DND-41 (cell line): ENCODE results near the gene BRAT1.

Experiments
- ATAC-seq: fragments of 200-7000 bp; cut with Tn5 transposase; 3 replicates; pipeline ENCODE4 v1.9.1; 2021; ENCODE audit warnings: low read depth; ENCODE audit not compliant: insufficient read depth
- DNase-seq: peaks from one replicate; pipeline ENCODE4 v3.0.0-alpha.2; 2020
- H2AFZ ChIP-seq: 2 replicates; pipeline ENCODE4 v1.6.0; 2012; ENCODE audit warnings: low read depth, low read length
- H3K27ac ChIP-seq: 2 replicates; pipeline ENCODE4 v1.5.1; 2012; ENCODE audit warnings: low read length, inconsistent platforms
- H3K27me3 ChIP-seq: fragments of 200-600 bp; sonication (generic); 2 replicates; pipeline ENCODE4 v1.6.0; 2012; ENCODE audit warnings: low read length, mild to moderate bottlenecking, inconsistent platforms; ENCODE audit not compliant: insufficient read depth, poor library complexity
- H3K36me3 ChIP-seq: 2 replicates; pipeline ENCODE4 v1.5.1; 2012; ENCODE audit warnings: low read length, inconsistent platforms; ENCODE audit not compliant: insufficient read depth
- H3K4me1 ChIP-seq: 2 replicates; pipeline ENCODE4 v1.5.1; 2012; ENCODE audit warnings: mild to moderate bottlenecking, low read length; ENCODE audit not compliant: insufficient read depth
- H3K4me2 ChIP-seq: 2 replicates; pipeline ENCODE4 v1.6.0; 2012; ENCODE audit warnings: mild to moderate bottlenecking, moderate library complexity, low read length, inconsistent platforms; ENCODE audit not compliant: insufficient read depth
- H3K4me3 ChIP-seq, 2 experiments: fragments of 200-600 bp in 1 of 2; shearing (Covaris generic) in 1 of 2; 2 replicates each; pipeline ENCODE4 v1.5.1; 2012 to 2016; ENCODE audit warnings: inconsistent platforms in 2 of 2, low read length in 2 of 2, mild to moderate bottlenecking in 2 of 2, low read depth in 1 of 2, moderate library complexity in 1 of 2
- H3K79me2 ChIP-seq: 2 replicates; pipeline ENCODE4 v1.6.0; 2012; ENCODE audit warnings: low read length, inconsistent platforms; ENCODE audit not compliant: insufficient read depth
- H3K9ac ChIP-seq: 2 replicates; pipeline ENCODE4 v1.6.0; 2012; ENCODE audit warnings: low read depth, mild to moderate bottlenecking, inconsistent platforms, low read length, moderate library complexity
- H3K9me3 ChIP-seq: 2 replicates; pipeline ENCODE4 v1.5.1; 2012; ENCODE audit warnings: low read length, moderate library complexity, mild to moderate bottlenecking, inconsistent platforms; ENCODE audit not compliant: insufficient read depth, severe bottlenecking
- H4K20me1 ChIP-seq: 2 replicates; pipeline ENCODE4 v1.6.0; 2012; ENCODE audit warnings: low read length; ENCODE audit not compliant: insufficient read depth
- EZH2 ChIP-seq: IDR thresholded peaks from 3 replicates; pipeline ENCODE4 v1.6.1; 2012; ENCODE audit warnings: borderline replicate concordance, low read depth, mild to moderate bottlenecking, moderate library complexity, low read length, inconsistent platforms; ENCODE audit not compliant: severe bottlenecking
- TF ChIP-seq, protein P1 (sequence below): IDR thresholded peaks from 2 replicates; pipeline ENCODE4 v1.5.1; 2012; ENCODE audit warnings: borderline replicate concordance, low read length, moderate library complexity, mild to moderate bottlenecking; ENCODE audit not compliant: poor library complexity, severe bottlenecking; ENCODE audit errors: extremely low read depth

The BRAT1 gene

DNA sequence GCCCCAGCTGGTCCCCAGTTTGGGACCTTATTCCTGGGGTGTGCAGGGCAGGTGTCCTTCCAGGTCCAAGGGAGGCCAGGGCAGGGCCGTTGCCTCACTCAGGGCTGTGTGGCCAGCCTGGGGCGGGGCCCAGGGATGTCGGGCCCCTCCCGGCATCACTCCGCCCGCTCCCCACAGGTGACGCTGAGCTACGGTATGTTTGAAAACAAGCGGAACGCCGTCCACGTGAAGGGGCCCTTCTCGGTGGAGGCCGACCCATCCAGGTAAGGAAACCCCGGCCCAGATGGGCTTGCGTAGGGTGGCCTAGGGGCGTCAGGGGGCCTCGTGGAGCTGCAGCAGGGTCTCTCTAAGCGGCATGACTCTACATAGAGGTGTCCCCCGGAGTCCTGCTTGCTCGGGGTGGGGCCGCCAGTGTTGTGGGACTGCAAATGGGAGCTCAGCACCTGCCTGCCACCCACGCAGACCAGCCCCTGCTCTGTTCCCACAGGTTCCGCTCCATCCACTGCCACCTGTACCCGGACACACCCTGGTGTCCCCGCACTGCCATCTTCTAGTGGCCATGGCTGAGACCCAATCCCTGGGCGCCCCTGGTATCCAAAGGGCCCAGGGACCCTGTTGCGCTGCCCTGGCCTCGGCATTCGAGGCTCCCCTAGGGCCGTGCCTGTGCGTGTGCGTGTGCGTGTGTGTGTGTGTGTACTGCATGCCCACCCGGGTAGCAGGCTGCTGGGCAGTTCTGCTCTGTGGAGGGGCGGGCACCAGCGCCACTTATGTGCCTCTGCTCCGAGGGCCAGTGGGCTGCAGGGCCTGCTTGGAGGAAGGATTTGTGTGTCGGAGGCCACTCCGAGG is 28.4 kb downstream of the BRAT1 start:
- no peaks in the 10 kb centered on the region for H3K36me3 ChIP-seq
- no peaks in the 10 kb centered on the region for H3K9me3 ChIP-seq
- no peaks in the 10 kb centered on the region for H3K79me2 ChIP-seq
- no peak overlapping the region for H2AFZ ChIP-seq
- ATAC-seq (no peak), DNase-seq (no peak)
- no peak overlapping the region for H3K9ac ChIP-seq
- H3K4me3 ChIP-seq, result no peak overlapping the region
- H3K27ac ChIP-seq, result no peak overlapping the region
- no peaks in the 10 kb centered on the region for H3K27me3 ChIP-seq
- TF ChIP-seq EZH2, result no peak
- TF ChIP-seq, protein P1, sequence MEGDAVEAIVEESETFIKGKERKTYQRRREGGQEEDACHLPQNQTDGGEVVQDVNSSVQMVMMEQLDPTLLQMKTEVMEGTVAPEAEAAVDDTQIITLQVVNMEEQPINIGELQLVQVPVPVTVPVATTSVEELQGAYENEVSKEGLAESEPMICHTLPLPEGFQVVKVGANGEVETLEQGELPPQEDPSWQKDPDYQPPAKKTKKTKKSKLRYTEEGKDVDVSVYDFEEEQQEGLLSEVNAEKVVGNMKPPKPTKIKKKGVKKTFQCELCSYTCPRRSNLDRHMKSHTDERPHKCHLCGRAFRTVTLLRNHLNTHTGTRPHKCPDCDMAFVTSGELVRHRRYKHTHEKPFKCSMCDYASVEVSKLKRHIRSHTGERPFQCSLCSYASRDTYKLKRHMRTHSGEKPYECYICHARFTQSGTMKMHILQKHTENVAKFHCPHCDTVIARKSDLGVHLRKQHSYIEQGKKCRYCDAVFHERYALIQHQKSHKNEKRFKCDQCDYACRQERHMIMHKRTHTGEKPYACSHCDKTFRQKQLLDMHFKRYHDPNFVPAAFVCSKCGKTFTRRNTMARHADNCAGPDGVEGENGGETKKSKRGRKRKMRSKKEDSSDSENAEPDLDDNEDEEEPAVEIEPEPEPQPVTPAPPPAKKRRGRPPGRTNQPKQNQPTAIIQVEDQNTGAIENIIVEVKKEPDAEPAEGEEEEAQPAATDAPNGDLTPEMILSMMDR, result no peak
- H3K4me2 ChIP-seq, result no peak overlapping the region
- peaks cover 6% of the 10 kb centered on the region; the same call in 1 of the 2 replicates for H4K20me1 ChIP-seq
- H3K4me1 ChIP-seq, result peaks cover 26% of the 10 kb centered on the region

DNA sequence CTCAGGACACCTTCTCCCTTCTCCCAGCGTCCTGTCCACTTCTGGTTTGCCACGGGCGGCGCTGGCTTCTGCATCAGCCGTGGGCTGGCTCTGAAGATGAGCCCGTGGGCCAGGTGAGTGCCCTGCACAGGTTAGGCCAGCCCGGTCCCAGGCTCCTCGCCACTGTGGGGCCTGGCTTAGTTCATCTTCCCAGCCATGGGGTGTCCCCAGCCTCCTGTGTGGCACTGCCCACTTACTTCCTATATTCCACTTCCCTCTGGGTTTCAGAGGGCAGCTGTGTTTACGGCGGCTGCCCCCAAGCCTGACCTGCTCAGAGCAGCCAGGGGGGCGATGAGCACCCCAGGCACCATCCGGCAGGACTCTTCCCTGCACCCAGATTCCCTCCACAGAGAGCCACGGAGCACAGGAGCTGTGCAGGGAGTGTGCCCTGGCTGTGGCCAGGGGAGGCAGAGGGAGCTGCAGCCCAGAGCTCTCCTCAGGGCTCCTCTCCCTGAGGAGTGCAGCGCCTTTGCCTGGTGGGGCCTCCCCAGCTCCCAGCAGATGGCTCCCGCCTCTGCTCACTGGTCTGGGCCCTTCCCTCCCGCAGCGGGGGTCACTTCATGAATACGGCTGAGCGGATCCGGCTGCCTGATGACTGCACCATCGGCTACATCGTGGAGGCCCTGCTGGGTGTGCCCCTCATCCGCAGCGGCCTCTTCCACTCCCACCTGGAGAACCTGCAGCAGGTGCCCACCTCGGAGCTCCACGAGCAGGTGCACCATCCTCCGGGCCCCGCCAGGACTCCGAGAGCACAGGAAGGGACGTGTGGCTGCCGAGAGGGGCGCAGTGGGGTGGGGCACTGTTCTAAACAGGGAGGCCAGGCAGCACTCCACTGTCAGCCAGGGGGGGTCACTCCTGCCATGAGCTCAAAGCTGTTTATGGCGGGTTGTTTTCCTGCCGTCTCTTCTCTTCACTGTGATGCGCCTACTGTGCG is 29.4 kb downstream of the BRAT1 start:
- H3K9ac ChIP-seq, result no peak overlapping the region
- DNase-seq (no peak), ATAC-seq (no peak)
- no peaks in the 10 kb centered on the region for H3K27me3 ChIP-seq
- no peak overlapping the region for H3K27ac ChIP-seq
- TF ChIP-seq EZH2, result no peak
- TF ChIP-seq, protein P1, result no peak
- H3K9me3 ChIP-seq, result no peaks in the 10 kb centered on the region
- peaks cover 11% of the 10 kb centered on the region; the same call in 1 of the 2 replicates for H4K20me1 ChIP-seq
- H3K79me2 ChIP-seq, result no peaks in the 10 kb centered on the region
- no peak overlapping the region for H3K4me3 ChIP-seq
- H3K36me3 ChIP-seq, result no peaks in the 10 kb centered on the region
- no peak overlapping the region for H2AFZ ChIP-seq
- H3K4me2 ChIP-seq, result no peak overlapping the region
- H3K4me1 ChIP-seq, result peaks cover 33% of the 10 kb centered on the region

DNA sequence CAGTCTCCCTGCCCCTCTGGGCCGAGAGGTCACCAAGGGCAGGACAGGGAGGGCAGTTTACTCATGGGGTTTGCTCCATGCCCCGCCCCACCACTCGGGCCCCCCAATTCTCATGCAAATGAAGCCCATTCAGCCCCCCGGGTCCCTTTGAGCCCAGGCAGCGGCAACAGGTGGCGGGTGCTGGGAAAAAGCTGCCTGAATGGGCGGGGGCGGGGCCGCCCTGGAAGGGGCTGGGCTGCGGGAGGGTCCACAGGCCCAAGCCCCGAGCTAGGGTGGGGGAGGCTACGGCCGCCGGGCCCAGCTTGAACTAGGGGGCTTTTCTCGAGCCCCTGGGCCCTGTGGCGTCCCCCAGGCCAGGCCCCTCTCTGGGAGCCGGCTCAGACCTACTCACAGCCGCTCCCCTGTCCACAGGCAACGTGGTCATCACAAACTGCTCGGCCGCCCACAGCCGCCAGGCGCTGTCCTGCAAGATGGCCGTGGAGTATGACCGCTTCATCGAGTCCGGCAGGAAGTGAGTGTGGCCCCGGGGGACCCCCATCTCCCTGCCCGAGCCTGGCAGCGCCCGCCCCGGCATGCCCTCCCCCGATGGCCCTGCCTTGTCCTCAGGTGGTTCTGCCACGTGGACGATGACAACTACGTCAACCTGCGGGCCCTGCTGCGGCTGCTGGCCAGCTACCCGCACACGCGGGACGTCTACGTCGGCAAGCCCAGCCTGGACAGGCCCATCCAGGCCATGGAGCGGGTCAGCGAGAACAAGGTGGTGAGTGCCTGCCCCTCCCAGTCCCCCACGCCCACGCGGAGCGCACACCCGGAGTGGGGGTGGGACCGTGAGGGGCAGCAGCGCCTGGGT is 30.3 kb downstream of the BRAT1 start:
- Histone ChIP-seq H3K27me3 (peaks cover 7% of the 10 kb centered on the region), H3K4me1 (peaks cover 32% of the 10 kb centered on the region), H3K4me3 (no peak overlapping the region), H4K20me1 (peaks cover 19% of the 10 kb centered on the region), H2AFZ (no peak overlapping the region), H3K4me2 (no peak overlapping the region), H3K9ac (no peak overlapping the region), H3K27ac (no peak overlapping the region), H3K79me2 (no peaks in the 10 kb centered on the region), H3K9me3 (no peaks in the 10 kb centered on the region), H3K36me3 (no peaks in the 10 kb centered on the region)
- DNase-seq (no peak), ATAC-seq (no peak)
- TF ChIP-seq, protein P1, result no peak
- no peak for TF ChIP-seq EZH2
